OCI-LY1 (cell line): ENCODE measurements around the gene TFRC.

ENCODE experiments used
- H2AFZ ChIP-seq: fragments of 200-600 bp; sonication (generic), shearing (Covaris generic); 2 replicates; pipeline ENCODE4 v1.6.0; 2014; ENCODE audit warnings: antibody characterized with exemption, mild to moderate bottlenecking, low read length
- H3F3A ChIP-seq: fragments of 200-600 bp; sonication (generic), shearing (Covaris generic); 2 replicates; pipeline ENCODE4 v1.6.0; 2014; ENCODE audit warnings: mild to moderate bottlenecking, antibody characterized with exemption, low read length, moderate library complexity; ENCODE audit not compliant: insufficient read depth
- H3K27ac ChIP-seq: fragments of 200-600 bp; sonication (generic); 2 replicates; pipeline ENCODE4 v1.5.1; 2014; ENCODE audit warnings: low read length, mixed run types, mild to moderate bottlenecking, low read depth; ENCODE audit not compliant: poor library complexity, severe bottlenecking
- H3K27me3 ChIP-seq: fragments of 200-600 bp; sonication (generic); 2 replicates; pipeline ENCODE4 v1.6.0; 2014; ENCODE audit warnings: antibody characterized with exemption, mild to moderate bottlenecking, low read length, moderate library complexity; ENCODE audit not compliant: insufficient read depth
- H3K36me3 ChIP-seq: fragments of 200-600 bp; sonication (generic); 2 replicates; pipeline ENCODE4 v1.6.1; 2014; ENCODE audit warnings: mild to moderate bottlenecking, antibody characterized with exemption, low read length, moderate library complexity, mixed read lengths; ENCODE audit not compliant: insufficient read depth
- H3K4me1 ChIP-seq: fragments of 200-600 bp; sonication (generic); 2 replicates; pipeline ENCODE4 v1.5.1; 2014; ENCODE audit warnings: mild to moderate bottlenecking, low read length, moderate library complexity; ENCODE audit not compliant: insufficient read depth, severe bottlenecking
- H3K4me2 ChIP-seq: fragments of 200-600 bp; sonication (generic), shearing (Covaris generic); 2 replicates; pipeline ENCODE4 v1.6.1; 2014; ENCODE audit warnings: low read length
- H3K4me3 ChIP-seq: fragments of 200-600 bp; sonication (generic); 2 replicates; pipeline ENCODE4 v1.5.1; 2014; ENCODE audit warnings: low read length, low read depth, mild to moderate bottlenecking, mixed read lengths; ENCODE audit not compliant: poor library complexity, severe bottlenecking
- H3K79me2 ChIP-seq: fragments of 200-600 bp; shearing (Covaris generic); 2 replicates; pipeline ENCODE4 v1.6.1; 2016; ENCODE audit warnings: mixed run types, low read length, mixed read lengths; ENCODE audit not compliant: insufficient read depth
- H3K9ac ChIP-seq: fragments of 200-600 bp; sonication (generic), shearing (Covaris generic); 2 replicates; pipeline ENCODE4 v1.6.1; 2014; ENCODE audit warnings: mild to moderate bottlenecking, low read length, mixed read lengths
- H3K9me2 ChIP-seq: fragments of 200-600 bp; sonication (generic), shearing (Covaris generic); 2 replicates; pipeline ENCODE4 v1.6.1; 2014; ENCODE audit warnings: low read depth, mild to moderate bottlenecking, low read length, mixed read lengths
- H3K9me3 ChIP-seq: fragments of 200-600 bp; shearing (Covaris generic); 2 replicates; pipeline ENCODE4 v1.6.1; 2014; ENCODE audit warnings: low read length, mixed read lengths
- H4K20me1 ChIP-seq: fragments of 200-600 bp; sonication (generic), shearing (Covaris generic); 2 replicates; pipeline ENCODE4 v1.6.0; 2016; ENCODE audit warnings: mild to moderate bottlenecking, low read length; ENCODE audit not compliant: insufficient read depth
- EZH2 ChIP-seq: fragments of 200-600 bp; sonication (generic), shearing (Covaris generic); IDR thresholded peaks from 2 replicates; pipeline ENCODE4 v1.8.0; 2017; ENCODE audit warnings: borderline replicate concordance, mixed run types, mild to moderate bottlenecking, antibody characterized with exemption, low read length, moderate library complexity, mixed read lengths
- TF ChIP-seq, protein P1 (sequence below): fragments of 200-600 bp; sonication (generic), shearing (Covaris generic); IDR thresholded peaks from 2 replicates; pipeline ENCODE4 v1.5.1; 2017; ENCODE audit warnings: mild to moderate bottlenecking, antibody characterized with exemption, low read length, moderate library complexity, mixed read lengths

TFRC gene

DNA sequence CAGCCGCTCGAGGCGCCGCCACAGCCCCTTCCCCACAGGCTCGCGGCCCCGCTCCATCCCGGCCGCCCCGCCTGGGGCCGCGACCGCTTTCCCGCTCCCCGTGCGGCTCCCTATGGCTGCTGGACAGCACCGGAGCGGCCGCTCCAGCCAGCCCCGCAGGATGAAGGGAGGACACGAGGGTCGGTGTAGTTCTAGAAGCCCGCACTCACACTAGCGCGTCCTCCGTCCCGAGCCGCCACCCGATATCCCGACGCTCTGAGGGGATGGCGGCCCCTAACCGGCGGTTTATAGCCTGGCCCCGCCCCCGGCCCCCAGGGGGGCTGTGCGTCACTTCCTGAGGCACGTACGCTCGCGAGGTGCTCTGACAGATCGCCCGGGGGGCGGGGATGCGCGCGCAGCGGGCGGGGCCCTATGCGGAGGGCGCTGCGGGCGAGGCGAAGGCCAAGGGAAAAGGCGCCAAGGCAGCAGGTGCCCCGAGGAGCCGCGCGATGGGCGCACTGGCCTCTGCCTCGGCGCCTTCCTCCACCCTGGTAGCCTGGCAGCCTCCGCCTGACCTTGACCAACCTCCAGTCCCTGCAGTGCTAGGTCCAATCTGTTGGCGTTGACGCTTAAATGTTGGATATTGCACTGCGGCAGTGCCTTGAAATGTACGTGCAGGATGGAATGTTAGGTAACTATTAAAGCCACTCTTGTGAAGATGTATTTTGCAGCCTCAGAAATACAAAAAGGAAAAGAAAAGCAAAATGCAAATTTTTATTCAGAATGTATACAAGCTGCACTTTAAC, at the start of gene TFRC:
Gene TFRC, minus strand, starts transcription at position 257 of the 785 bp plus-strand sequence. CDS start 4,991 bp downstream, outside the sequence.
- TF ChIP-seq, protein P1, sequence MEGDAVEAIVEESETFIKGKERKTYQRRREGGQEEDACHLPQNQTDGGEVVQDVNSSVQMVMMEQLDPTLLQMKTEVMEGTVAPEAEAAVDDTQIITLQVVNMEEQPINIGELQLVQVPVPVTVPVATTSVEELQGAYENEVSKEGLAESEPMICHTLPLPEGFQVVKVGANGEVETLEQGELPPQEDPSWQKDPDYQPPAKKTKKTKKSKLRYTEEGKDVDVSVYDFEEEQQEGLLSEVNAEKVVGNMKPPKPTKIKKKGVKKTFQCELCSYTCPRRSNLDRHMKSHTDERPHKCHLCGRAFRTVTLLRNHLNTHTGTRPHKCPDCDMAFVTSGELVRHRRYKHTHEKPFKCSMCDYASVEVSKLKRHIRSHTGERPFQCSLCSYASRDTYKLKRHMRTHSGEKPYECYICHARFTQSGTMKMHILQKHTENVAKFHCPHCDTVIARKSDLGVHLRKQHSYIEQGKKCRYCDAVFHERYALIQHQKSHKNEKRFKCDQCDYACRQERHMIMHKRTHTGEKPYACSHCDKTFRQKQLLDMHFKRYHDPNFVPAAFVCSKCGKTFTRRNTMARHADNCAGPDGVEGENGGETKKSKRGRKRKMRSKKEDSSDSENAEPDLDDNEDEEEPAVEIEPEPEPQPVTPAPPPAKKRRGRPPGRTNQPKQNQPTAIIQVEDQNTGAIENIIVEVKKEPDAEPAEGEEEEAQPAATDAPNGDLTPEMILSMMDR, result no peak
- TF ChIP-seq EZH2, result no peak
- Histone ChIP-seq H3K4me3 (peak within 1 kb of the TSS; percentile 83), H3K9me3 (no peaks in the 10 kb centered on the region), H2AFZ (peak within 1 kb of the TSS; percentile 92), H3K79me2 (peaks cover 46% of the 10 kb centered on the region), H3K27ac (peak within 1 kb of the TSS; percentile 49), H3K36me3 (peaks cover 14% of the 10 kb centered on the region), H3F3A (no peaks in the 10 kb centered on the region), H3K27me3 (no peaks in the 10 kb centered on the region), H4K20me1 (no peaks in the 10 kb centered on the region), H3K4me2 (peak within 1 kb of the TSS; percentile 88), H3K9me2 (no peaks in the 10 kb centered on the region), H3K9ac (peak within 1 kb of the TSS; percentile 90), H3K4me1 (peaks cover 39% of the 10 kb centered on the region)

DNA sequence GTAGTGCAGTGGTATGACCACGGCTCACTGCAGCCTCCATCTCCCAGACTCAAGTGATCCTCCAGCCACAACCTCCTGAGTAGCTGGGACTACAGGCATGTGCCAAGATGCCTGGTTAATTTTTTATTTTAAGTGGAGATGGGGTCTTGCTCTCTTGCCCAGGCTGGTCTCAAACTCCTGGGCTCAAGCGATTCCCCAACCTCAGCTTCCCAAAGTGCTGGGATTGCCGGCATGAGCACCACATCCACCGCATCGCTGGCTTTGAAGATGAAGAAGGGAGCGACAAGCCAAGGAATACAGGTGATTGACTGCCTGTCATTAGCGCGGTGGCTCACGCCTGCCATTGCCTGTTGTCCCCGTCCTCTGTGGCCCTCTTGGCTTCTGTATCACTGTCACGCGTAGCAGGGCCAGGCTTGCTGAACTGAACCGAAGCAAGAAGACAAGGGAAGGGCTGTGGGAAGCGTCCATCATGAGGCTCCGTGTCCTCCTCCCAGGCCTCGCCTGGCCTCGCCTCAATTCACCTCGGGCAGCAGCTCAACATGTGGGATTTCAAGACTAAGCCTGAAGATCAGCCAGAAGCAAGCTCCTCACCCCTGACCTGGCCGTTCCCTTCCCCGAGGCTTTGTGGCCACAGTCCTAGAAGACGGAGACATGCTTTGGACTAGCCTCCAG, 46.4 kb upstream of the TFRC start:
- Histone ChIP-seq H3K27ac (no peak overlapping the region), H3K4me3 (no peak overlapping the region), H3K79me2 (no peaks in the 10 kb centered on the region), H2AFZ (no peak overlapping the region), H3K36me3 (no peaks in the 10 kb centered on the region), H3K27me3 (peaks cover 10% of the 10 kb centered on the region; the same call in 1 of the 2 replicates), H4K20me1 (no peaks in the 10 kb centered on the region), H3K9me3 (no peaks in the 10 kb centered on the region), H3K4me1 (no peaks in the 10 kb centered on the region), H3K9me2 (no peaks in the 10 kb centered on the region), H3F3A (no peaks in the 10 kb centered on the region), H3K4me2 (no peak overlapping the region), H3K9ac (no peak overlapping the region)
- TF ChIP-seq, protein P1, result no peak
- TF ChIP-seq EZH2, result no peak

DNA sequence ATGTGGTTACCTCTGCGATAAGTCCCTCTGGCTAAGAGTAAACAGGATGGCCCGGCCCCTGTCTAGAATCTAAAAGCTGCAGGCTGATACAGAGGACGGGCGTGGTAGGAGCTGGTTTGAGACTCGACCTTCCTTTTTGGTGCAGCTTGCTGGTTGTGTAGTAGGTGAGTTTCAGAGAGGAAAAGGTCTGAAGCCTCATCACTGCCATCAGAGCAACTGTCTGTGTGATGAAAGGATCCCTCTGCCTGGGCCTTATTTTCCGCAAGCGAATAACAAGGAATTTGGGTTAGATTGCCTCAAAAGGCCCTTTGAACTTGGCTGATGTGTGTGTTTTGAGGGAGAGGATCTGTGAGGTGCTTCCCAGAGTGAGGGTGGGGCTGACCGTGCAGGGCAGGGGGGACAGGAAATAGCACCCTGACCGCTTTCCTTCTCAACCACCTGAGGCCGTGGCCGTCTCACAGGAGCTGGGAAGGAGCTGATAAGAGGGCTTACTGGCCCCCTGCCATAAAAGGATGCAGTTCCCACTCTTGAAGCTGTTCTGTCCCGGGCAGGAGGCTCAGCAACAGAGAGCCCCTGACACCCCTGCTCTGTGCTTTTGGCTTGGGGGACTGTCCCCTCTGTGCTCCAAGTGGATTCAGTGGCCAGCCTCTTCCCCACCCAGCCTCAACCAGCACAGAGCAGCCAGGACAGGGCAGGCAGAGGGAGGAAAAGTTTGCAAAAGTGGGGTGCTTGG, 45.6 kb upstream of the TFRC start:
- no peaks in the 10 kb centered on the region for H3K9me2 ChIP-seq
- no peak overlapping the region for H3K4me2 ChIP-seq
- H3K79me2 ChIP-seq, result no peaks in the 10 kb centered on the region
- peaks cover 10% of the 10 kb centered on the region; the same call in 1 of the 2 replicates for H3K27me3 ChIP-seq
- H3K36me3 ChIP-seq, result no peaks in the 10 kb centered on the region
- H3K9me3 ChIP-seq, result no peaks in the 10 kb centered on the region
- TF ChIP-seq EZH2, result no peak
- TF ChIP-seq, protein P1, result no peak
- H2AFZ ChIP-seq, result no peak overlapping the region
- H3K4me3 ChIP-seq, result no peak overlapping the region
- no peak overlapping the region for H3K27ac ChIP-seq
- no peaks in the 10 kb centered on the region for H4K20me1 ChIP-seq
- H3F3A ChIP-seq, result no peaks in the 10 kb centered on the region
- no peak overlapping the region for H3K9ac ChIP-seq
- H3K4me1 ChIP-seq, result no peaks in the 10 kb centered on the region
